GM12891 (cell line): Measurements from ENCODE around the gene SATB2.

Experiments used
- POLR2A ChIP-seq: IDR thresholded peaks from 2 replicates; pipeline ENCODE4 v1.6.1; 2011; ENCODE audit warnings: low read depth, low read length, control low read depth
- POLR2AphosphoS5 ChIP-seq: IDR thresholded peaks from 2 replicates; pipeline ENCODE4 v1.6.1; 2011; ENCODE audit warnings: low read depth, low read length, control low read depth
- SPI1 ChIP-seq: IDR thresholded peaks from 2 replicates; pipeline ENCODE4 v1.6.1; 2011; ENCODE audit warnings: low read depth, low read length, control low read depth
- TAF1 ChIP-seq: IDR thresholded peaks from 2 replicates; pipeline ENCODE4 v1.6.1; 2011; ENCODE audit warnings: low read depth, low read length, control low read depth

- TF ChIP-seq POLR2A (no peak), POLR2AphosphoS5 (no peak), TAF1 (no peak), SPI1 (no peak)
These were observed 65.4 kb downstream of the SATB2 start for GRCh38 chr2:199392363-199392762.
